H1 (cell line): Measurements from ENCODE around the gene AANAT. TPM values are rescaled to one million over a fixed set of nuclear protein-coding genes. Genes with fewer than 3 reads are reported as not detected.

Experiments used
- CTCF ChIA-PET: fragments of 300-600 bp; sonication (Branson Sonifier 250); formaldehyde crosslinking; loops from one replicate; lab custom pipeline; 2021; ENCODE audit not compliant: partially characterized antibody; lab: Charles Lee
- POLR2A ChIA-PET: fragments of 300-600 bp; sonication (Branson Sonifier 250); formaldehyde crosslinking; loops from one replicate; lab custom pipeline; 2021; ENCODE audit warnings: inconsistent platforms; ENCODE audit not compliant: partially characterized antibody; lab: Charles Lee
- DNase-seq, 2 experiments: peaks; one replicate each; pipeline versions ENCODE4 v3.0.0 to v3.0.0-alpha.2; 2010 to 2022; ENCODE audit warnings: low spot score in 2 of 2, low read depth in 1 of 2, mixed read lengths in 1 of 2
- FAIRE-seq: peaks from 2 replicates; lab custom pipeline; 2011; peaks lifted over from hg19 to GRCh38; lab: Jason Lieb, UNC
- H2AFZ ChIP-seq: 2 replicates; pipeline ENCODE4 v1.8.1; 2012; ENCODE audit warnings: low read length, inconsistent platforms
- H2AK5ac ChIP-seq: 2 replicates; pipeline ENCODE4 v1.6.1; 2013; ENCODE audit warnings: low read depth, low read length
- H2BK120ac ChIP-seq: replicated peaks from 2 replicates; pipeline ENCODE3; 2013; ENCODE audit warnings: low read depth, low read length, inconsistent platforms
- H2BK12ac ChIP-seq: 2 replicates; pipeline ENCODE4 v1.6.1; 2013; ENCODE audit warnings: low read depth, low read length
- H2BK15ac ChIP-seq: 2 replicates; pipeline ENCODE4 v1.6.1; 2013; ENCODE audit warnings: low read length
- H2BK20ac ChIP-seq: 2 replicates; pipeline ENCODE4 v1.6.1; 2013; ENCODE audit warnings: low read length
- H2BK5ac ChIP-seq: 2 replicates; pipeline ENCODE4 v1.6.1; 2013; ENCODE audit warnings: low read depth, low read length
- H3K14ac ChIP-seq: 2 replicates; pipeline ENCODE4 v1.6.1; 2013; ENCODE audit warnings: inconsistent platforms; ENCODE audit not compliant: insufficient read length
- H3K18ac ChIP-seq: 2 replicates; pipeline ENCODE4 v1.6.1; 2013; ENCODE audit warnings: low read length; ENCODE audit errors: extremely low read depth
- H3K23ac ChIP-seq: 2 replicates; pipeline ENCODE4 v1.6.1; 2013; ENCODE audit warnings: inconsistent platforms; ENCODE audit not compliant: insufficient read length
- H3K23me2 ChIP-seq: 2 replicates; pipeline ENCODE4 v1.6.1; 2013; ENCODE audit warnings: low read depth, low read length
- H3K27ac ChIP-seq: 2 replicates; pipeline ENCODE4 v1.6.1; 2011; ENCODE audit warnings: low read depth, low read length, inconsistent platforms
- H3K27me3 ChIP-seq, 4 experiments: replicated peaks in 1 of 4; 1 replicate in 1 of 4; 2 replicates in 3 of 4; pipeline versions ENCODE4 v1.6.1 to v1.8.1; 2011 to 2013; ENCODE audit warnings: low read length in 3 of 4, mild to moderate bottlenecking in 3 of 4, inconsistent platforms in 2 of 4, mixed read lengths in 2 of 4, moderate library complexity in 1 of 4; ENCODE audit not compliant: control insufficient read depth in 3 of 4, insufficient read depth in 3 of 4; ENCODE audit errors: extremely low read depth in 1 of 4
- H3K36me3 ChIP-seq, 4 experiments: 2 replicates each; pipeline versions ENCODE4 v1.6.1 to v1.8.1; 2011 to 2013; ENCODE audit warnings: mild to moderate bottlenecking in 4 of 4, low read length in 3 of 4, moderate library complexity in 2 of 4, control low read depth in 1 of 4, inconsistent platforms in 1 of 4; ENCODE audit not compliant: insufficient read depth in 4 of 4, control insufficient read depth in 2 of 4
- H3K4ac ChIP-seq: replicated peaks from 2 replicates; pipeline ENCODE3; 2013; ENCODE audit warnings: low read length, low read depth, mixed read lengths, inconsistent platforms; ENCODE audit not compliant: insufficient read length
- H3K4me1 ChIP-seq, 4 experiments: replicated peaks in 1 of 4; 1 replicate in 1 of 4; 2 replicates in 3 of 4; pipeline versions ENCODE4 v1.6.1 to v1.8.1; 2011 to 2013; ENCODE audit warnings: low read length in 3 of 4, inconsistent platforms in 2 of 4, mixed read lengths in 1 of 4; ENCODE audit not compliant: insufficient read depth in 4 of 4, control insufficient read depth in 3 of 4
- H3K4me2 ChIP-seq, 2 experiments: 2 replicates each; pipeline versions ENCODE4 v1.6.1 to v1.8.1; 2011 to 2013; ENCODE audit warnings: low read depth in 2 of 2, low read length in 2 of 2, control low read depth in 1 of 2, inconsistent platforms in 1 of 2, mild to moderate bottlenecking in 1 of 2; ENCODE audit not compliant: insufficient read depth in 1 of 2
- H3K4me3 ChIP-seq, 4 experiments: fragments of 200-600, 300-600 bp in 1 of 4; sonication (generic), shearing (Covaris generic), sonication (Bioruptor Twin) in 1 of 4; 2 replicates each; pipeline versions ENCODE4 v1.5.1 to v1.8.1; 2011 to 2016; ENCODE audit warnings: low read length in 4 of 4, low read depth in 3 of 4, control low read depth in 2 of 4, inconsistent platforms in 2 of 4, mild to moderate bottlenecking in 2 of 4, mixed read lengths in 1 of 4, moderate library complexity in 1 of 4; ENCODE audit not compliant: insufficient read depth in 2 of 4; ENCODE audit errors: extremely low read depth in 1 of 4
- H3K56ac ChIP-seq: replicated peaks from 2 replicates; pipeline ENCODE3; 2013; ENCODE audit warnings: low read depth, mild to moderate bottlenecking, mixed read lengths, low read length, inconsistent platforms; ENCODE audit not compliant: insufficient read length
- H3K79me1 ChIP-seq: 2 replicates; pipeline ENCODE4 v1.6.1; 2013; ENCODE audit warnings: low read depth, low read length, control low read depth
- H3K79me2 ChIP-seq, 2 experiments: 2 replicates each; pipeline versions ENCODE4 v1.6.1 to v1.8.1; 2012 to 2013; ENCODE audit warnings: low read length in 2 of 2, mild to moderate bottlenecking in 2 of 2, inconsistent platforms in 1 of 2; ENCODE audit not compliant: insufficient read depth in 2 of 2, control insufficient read depth in 1 of 2
- H3K9ac ChIP-seq, 4 experiments: replicated peaks in 1 of 4; 1 replicate in 1 of 4; 2 replicates in 3 of 4; pipeline versions ENCODE4 v1.6.1 to v1.8.1; 2011 to 2013; ENCODE audit warnings: low read depth in 3 of 4, low read length in 3 of 4, control low read depth in 2 of 4, mild to moderate bottlenecking in 2 of 4, moderate library complexity in 2 of 4, inconsistent platforms in 1 of 4; ENCODE audit errors: extremely low read depth in 1 of 4
- H3K9me3 ChIP-seq, 2 experiments: 2 replicates each; pipeline versions ENCODE4 v1.6.1 to v1.8.1; 2012 to 2013; ENCODE audit warnings: mild to moderate bottlenecking in 2 of 2, moderate library complexity in 2 of 2, control low read depth in 1 of 2, inconsistent platforms in 1 of 2, low read depth in 1 of 2, low read length in 1 of 2, mixed read lengths in 1 of 2; ENCODE audit not compliant: insufficient read depth in 2 of 2
- H4K20me1 ChIP-seq, 2 experiments: replicated peaks in 1 of 2; 2 replicates each; pipeline versions ENCODE3 to v1.8.1; 2011 to 2013; ENCODE audit warnings: inconsistent platforms in 2 of 2, low read length in 2 of 2, mild to moderate bottlenecking in 1 of 2; ENCODE audit not compliant: insufficient read depth in 2 of 2, control insufficient read depth in 1 of 2
- H4K5ac ChIP-seq: 2 replicates; pipeline ENCODE4 v1.6.1; 2013; ENCODE audit warnings: low read length, low read depth, mixed read lengths, inconsistent platforms; ENCODE audit not compliant: insufficient read length
- H4K8ac ChIP-seq: 2 replicates; pipeline ENCODE4 v1.8.0; 2013; ENCODE audit warnings: mild to moderate bottlenecking, moderate library complexity, low read length, inconsistent platforms; ENCODE audit not compliant: insufficient read depth; ENCODE audit errors: extremely low read depth
- H4K91ac ChIP-seq: replicated peaks from 2 replicates; pipeline ENCODE3; 2013; ENCODE audit warnings: low read length, mixed read lengths, inconsistent platforms; ENCODE audit not compliant: insufficient read length
- BCL11A ChIP-seq, 2 experiments: IDR thresholded peaks; one replicate each; pipeline ENCODE4 v1.6.1; 2011; ENCODE audit warnings: low read depth in 2 of 2, low read length in 2 of 2, mild to moderate bottlenecking in 2 of 2
- CHD1 ChIP-seq: IDR thresholded peaks from 2 replicates; pipeline ENCODE4 v1.6.1; 2012; ENCODE audit warnings: low read depth, low read length, improper control_type of control experiment
- POLR2AphosphoS5 ChIP-seq: IDR thresholded peaks from 2 replicates; pipeline ENCODE4 v1.6.1; 2011; ENCODE audit warnings: low read depth, low read length
- RFX5 ChIP-seq: IDR thresholded peaks from 2 replicates; pipeline ENCODE4 v1.6.1; 2011; ENCODE audit warnings: low read depth, low read length, improper control_type of control experiment, borderline replicate concordance
- RXRA ChIP-seq: IDR thresholded peaks from 2 replicates; pipeline ENCODE4 v1.6.1; 2011; ENCODE audit warnings: low read depth, mild to moderate bottlenecking, low read length, moderate library complexity; ENCODE audit not compliant: insufficient read depth
- SRF ChIP-seq: IDR thresholded peaks from 2 replicates; pipeline ENCODE4 v1.6.1; 2011; ENCODE audit warnings: mild to moderate bottlenecking, low read depth, low read length, moderate library complexity
- TAF1 ChIP-seq: IDR thresholded peaks from 2 replicates; pipeline ENCODE4 v1.6.1; 2011; ENCODE audit warnings: mild to moderate bottlenecking, low read depth, low read length
- TBP ChIP-seq: IDR thresholded peaks from 2 replicates; pipeline ENCODE4 v1.6.1; 2011; ENCODE audit warnings: low read depth, low read length, improper control_type of control experiment
- YY1 ChIP-seq: IDR thresholded peaks from 2 replicates; pipeline ENCODE4 v1.6.1; 2011; ENCODE audit warnings: low read depth, mild to moderate bottlenecking, low read length
- ZNF274 ChIP-seq: IDR thresholded peaks from 2 replicates; pipeline ENCODE4 v1.7.0; 2012; ENCODE audit warnings: low read length, borderline replicate concordance; ENCODE audit errors: extremely low read depth
- WGBS, 2 experiments: shearing (Covaris generic) in 1 of 2; methylation state at CpG; one replicate each; pipeline versions ENCODE4 v1.1.6 to v1.1.7; 2013 to 2015; ENCODE audit warnings: low lambda C conversion rate in 2 of 2, mixed read lengths in 2 of 2, inconsistent platforms in 1 of 2, low coverage in 1 of 2, missing lambda C conversion rate in 1 of 2; ENCODE audit not compliant: insufficient replicate concordance in 2 of 2, insufficient coverage in 1 of 2, insufficient read length in 1 of 2; ENCODE audit errors: extremely low coverage in 1 of 2, missing lambda C conversion rate in 1 of 2; 5-methylcytosine and 5-hydroxymethylcytosine counted together
- polyA plus RNA-seq, 7 experiments: library from polyadenylated mRNA; depleted of rRNA in 3 of 7; stranded (reverse) in 5 of 7; unstranded in 2 of 7; fragments of >200 nt in 5 of 7; fragments of 200-250 nt in 2 of 7; gene quantifications; 1 replicate in 5 of 7; 2 replicates in 1 of 7; 4 replicates in 1 of 7; pipeline versions ENCODE4 v1.2.1 to v1.2.3, GENCODE V29; 2011 to 2013; ENCODE audit warnings: missing spikeins in 2 of 7, mixed read lengths in 2 of 7
- total RNA-seq: library from RNA; stranded (reverse); fragmentation: NEBNext Ultra II Directional; extraction: Animal tissue kit (Norgen Biotek cat#: 25700); gene quantifications from 2 replicates; pipeline ENCODE4 v1.2.1, GENCODE V29; 2021
- TF ChIP-seq, protein P1 (sequence below): IDR thresholded peaks from 2 replicates; pipeline ENCODE4 v1.6.1; 2012; ENCODE audit warnings: inconsistent platforms

AANAT gene
- total and polyA plus RNA-seq, 2 of the 8 experiments (the other 6 are each of a cell fraction or from before 2014, with no cell fraction given) = 0.53 TPM; not detected in 1

DNA sequence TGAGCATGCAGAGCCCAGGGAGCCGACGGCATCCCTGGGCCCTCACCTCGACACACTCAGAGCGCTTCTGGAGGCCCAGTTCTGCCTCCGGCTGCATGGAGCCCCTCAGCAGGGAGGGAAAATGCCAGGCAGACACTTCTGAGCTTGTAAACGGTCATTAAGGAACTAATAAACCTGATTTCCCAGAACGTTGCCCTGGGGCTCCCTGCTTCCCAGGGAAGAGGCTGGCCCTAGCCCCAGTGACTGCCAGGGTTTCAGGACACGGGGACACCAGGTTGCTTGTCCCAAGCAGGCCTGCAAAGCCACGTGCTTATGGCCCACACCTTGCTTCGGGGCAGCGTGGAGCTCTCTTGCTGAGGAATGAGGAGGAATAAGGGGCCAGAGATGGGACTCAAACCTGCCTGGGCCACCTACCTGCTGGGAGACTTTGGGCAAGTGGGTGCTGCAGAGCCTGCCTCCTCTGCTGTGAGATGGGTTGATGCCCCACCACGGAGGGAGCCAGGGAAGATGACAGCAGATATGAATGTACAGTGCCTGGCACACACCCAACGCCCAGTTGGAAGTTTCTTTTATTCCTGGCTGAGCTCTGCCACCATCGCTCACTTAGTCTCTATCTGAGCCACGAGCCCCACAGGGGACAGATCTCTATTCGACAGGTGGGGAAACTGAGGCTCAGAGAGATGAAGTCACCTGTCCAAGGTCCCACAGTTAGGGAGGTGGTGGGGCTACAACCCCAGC is 28.4 kb downstream of the AANAT start:
- Histone ChIP-seq H3K27ac (no peak overlapping the region), H4K20me1 (peaks cover 8 to 29% of the 10 kb centered on the region in 2 experiments), H3K4ac (no peak overlapping the region), H3K4me3 (no peak overlapping the region), H3K79me2 (peaks cover 0 to 6% of the 10 kb centered on the region in 2 experiments; a peak in 2 of 4 replicates), H4K5ac (no peak overlapping the region), H3K9me3 (no peaks in the 10 kb centered on the region), H3K4me1 (peaks cover 10 to 48% (median 37%) of the 10 kb centered on the region in 4 experiments), H3K27me3 (no peaks in the 10 kb centered on the region), H3K23ac (no peak overlapping the region), H3K56ac (no peak overlapping the region), H3K23me2 (peaks cover 6% of the 10 kb centered on the region; the same call in 1 of the 2 replicates), H2BK120ac (no peak overlapping the region), H3K18ac (no peak overlapping the region), H2AFZ (no peak overlapping the region), H3K4me2 (no peak overlapping the region), H2BK12ac (no peak overlapping the region), H3K14ac (no peak overlapping the region), H2BK20ac (no peak overlapping the region), H3K9ac (no peak overlapping the region), H4K91ac (no peak overlapping the region), H4K8ac (no peak overlapping the region), H3K36me3 (no peaks in the 10 kb centered on the region), H2AK5ac (no peak overlapping the region), H2BK5ac (0 out of 2 replicates have a peak overlapping the region, but pooled peaks have one; percentile 16), H3K79me1 (peaks cover 12% of the 10 kb centered on the region), H2BK15ac (no peak overlapping the region)
- TF ChIP-seq, protein P1, sequence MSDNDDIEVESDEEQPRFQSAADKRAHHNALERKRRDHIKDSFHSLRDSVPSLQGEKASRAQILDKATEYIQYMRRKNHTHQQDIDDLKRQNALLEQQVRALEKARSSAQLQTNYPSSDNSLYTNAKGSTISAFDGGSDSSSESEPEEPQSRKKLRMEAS = no peak
- no peak for TF ChIP-seq TBP
- TF ChIP-seq RFX5 = no peak
- no peak for TF ChIP-seq ZNF274
- no peak for TF ChIP-seq RXRA
- no peak for TF ChIP-seq TAF1
- no peak for TF ChIP-seq YY1
- no peak for TF ChIP-seq CHD1
- no peak for TF ChIP-seq POLR2AphosphoS5
- no peak for TF ChIP-seq SRF
- TF ChIP-seq BCL11A (IDR thresholded peaks at IDR 0.05; ENCODE audit: low read depth in 2 of 2, low read length in 2 of 2) = no peak
- ChIA-PET CTCF (interaction anchor here (0.8 to 20.2 kb wide), 6 partner anchors 11 to 69 kb away, joined by 3 to 446 read pairs (median 7); partner anchors contain the start of gene AANAT), POLR2A (interaction anchor here (0.7 to 1.2 kb wide), 3 partner anchors 29 to 1024 kb away, joined by 3 to 4 read pairs (median 3); partner anchors contain the start of gene AANAT)
- DNase-seq (peak in 1 of 2 experiments; percentile 39), FAIRE-seq (no peak)
- 86% methylated on average over 16 of the region's 16 CpGs; no CpG with 5 or more reads in 1 of the 2 experiments for WGBS, 2 experiments
